ENCODE data around the gene CRLF1.

GRCh38 chr19:18566953-18567352 lies 39.6 kb downstream of the CRLF1 start:
- TF ChIP-seq CTCF (IDR thresholded peaks at IDR 0.05; ENCODE audit: low read length) (no peak), EZH2 (IDR thresholded peaks at IDR 0.05; ENCODE audit: borderline replicate concordance, low read length) (no peak)

Data from OCI-LY1 (cell line).